Panc1 (cell line): ENCODE measurements around the gene SMOC2. TPM values are rescaled to one million over a fixed set of nuclear protein-coding genes. Genes with fewer than 3 reads are reported as not detected.

Source experiments
- ATAC-seq: fragments of 200-7000 bp; cut with Tn5 transposase; 2 replicates; pipeline ENCODE4 v1.9.1; 2020; ENCODE audit warnings: mild to moderate bottlenecking, moderate library complexity
- BruUV-seq: library from RNA; stranded (reverse); fragments of 400-500 nt; replicated peaks from 2 replicates; lab custom pipeline; 2021; lab: Mats Ljungman, UMichigan
- CTCF ChIA-PET: fragments of 300-600 bp; sonication (Branson Sonifier 250); formaldehyde crosslinking; loops from one replicate; lab custom pipeline; 2022; ENCODE audit warnings: antibody characterized with exemption; lab: Charles Lee
- POLR2A ChIA-PET: fragments of 300-600 bp; sonication (Branson Sonifier 250); formaldehyde crosslinking; loops from one replicate; lab custom pipeline; 2022; ENCODE audit warnings: antibody characterized with exemption; lab: Charles Lee
- DNase-seq: peaks from one replicate; pipeline ENCODE4 v3.0.0-alpha.2; 2010; ENCODE audit warnings: low read depth, low spot score
- H3K27ac ChIP-seq: 2 replicates; pipeline ENCODE4 v1.5.1; 2011; ENCODE audit warnings: mild to moderate bottlenecking, low read length, inconsistent platforms
- H3K27me3 ChIP-seq: fragments of 200-500 bp; sonication (Bioruptor generic); 2 replicates; pipeline ENCODE4 v1.6.0; 2014; ENCODE audit warnings: low read length, inconsistent platforms; ENCODE audit not compliant: control insufficient read depth, insufficient read depth
- H3K36me3 ChIP-seq: fragments of 200-500 bp; sonication (Bioruptor generic); 2 replicates; pipeline ENCODE4 v1.5.1; 2014; ENCODE audit warnings: inconsistent platforms, mild to moderate bottlenecking, low read length, moderate library complexity; ENCODE audit not compliant: control insufficient read depth, insufficient read depth
- H3K4me1 ChIP-seq: 2 replicates; pipeline ENCODE4 v1.5.1; 2011; ENCODE audit warnings: inconsistent platforms, mild to moderate bottlenecking, low read length, moderate library complexity; ENCODE audit not compliant: control insufficient read depth, insufficient read depth
- H3K4me3 ChIP-seq, 2 experiments: 2 replicates each; pipeline ENCODE4 v1.5.1; 2011 to 2012; ENCODE audit warnings: low read depth in 2 of 2, low read length in 2 of 2, mild to moderate bottlenecking in 2 of 2, inconsistent platforms in 1 of 2, moderate library complexity in 1 of 2
- H3K9me3 ChIP-seq: fragments of 200-500 bp; sonication (Bioruptor generic); 2 replicates; pipeline ENCODE4 v1.5.1; 2014; ENCODE audit warnings: low read depth, mild to moderate bottlenecking, inconsistent platforms, low read length, moderate library complexity; ENCODE audit not compliant: control insufficient read depth, insufficient read depth
- CTCF ChIP-seq: fragments of 450-650 bp; IDR thresholded peaks from 2 replicates; pipeline ENCODE4 v1.5.1; 2017; ENCODE audit warnings: mild to moderate bottlenecking
- POLR2AphosphoS5 ChIP-seq: IDR thresholded peaks from 2 replicates; pipeline ENCODE4 v1.6.1; 2012; ENCODE audit warnings: mild to moderate bottlenecking, low read depth, low read length, moderate library complexity
- REST ChIP-seq, 2 experiments: IDR thresholded peaks; 2 replicates each; pipeline ENCODE4 v1.6.1; 2011 to 2012; ENCODE audit warnings: low read depth in 2 of 2, control low read depth in 1 of 2, low read length in 1 of 2, mild to moderate bottlenecking in 1 of 2, moderate library complexity in 1 of 2; ENCODE audit not compliant: insufficient read depth in 1 of 2
- SIN3A ChIP-seq: IDR thresholded peaks from 2 replicates; pipeline ENCODE4 v1.6.1; 2012; ENCODE audit warnings: low read depth, mild to moderate bottlenecking, low read length, moderate library complexity, borderline replicate concordance; ENCODE audit not compliant: insufficient read depth
- TCF7L2 ChIP-seq: IDR thresholded peaks from 2 replicates; pipeline ENCODE4 v1.6.1; 2011; ENCODE audit warnings: mild to moderate bottlenecking, low read depth, low read length, inconsistent platforms
- in situ Hi-C: cut with HindIII; loops from 2 replicates; pipeline ENCODE4 v1.10.0; 2016; ENCODE audit warnings: low sequenced_read_pairs, low pct_unique_long_range_greater_than_20kb
- intact Hi-C: fragments of 100-400 bp; cut with micrococcal nuclease; formaldehyde crosslinking; loops from one replicate; pipeline ENCODE4 v1.10.0; 2022; ENCODE audit not compliant: unreplicated experiment
- total RNA-seq: library from RNA; stranded (reverse); gene quantifications from one replicate; pipeline ENCODE4 v1.2.1, GENCODE V29; 2021; ENCODE audit not compliant: unreplicated experiment

The SMOC2 gene
- total RNA-seq, 1 experiment from 2014 or later = 0.13 TPM

GRCh38 chr6:168589275-168589674 lies 148.3 kb downstream of the SMOC2 start:
- no peak for ATAC-seq
- ChIA-PET POLR2A (no interaction called here), CTCF (no interaction called here)
- intact Hi-C loops = no loop called here
- TF ChIP-seq TCF7L2 (no peak), POLR2AphosphoS5 (no peak), SIN3A (no peak), CTCF (no peak)
- DNase-seq = no peak
- Histone ChIP-seq H3K36me3 (no peaks in the 10 kb centered on the region), H3K27ac (no peak overlapping the region), H3K4me3 (no peak overlapping the region), H3K27me3 (peaks cover 19% of the 10 kb centered on the region), H3K9me3 (no peaks in the 10 kb centered on the region), H3K4me1 (no peaks in the 10 kb centered on the region)
- BruUV-seq = no TSS peak
- in situ Hi-C loops = no loop called here

- ATAC-seq = no peak
- BruUV-seq = no TSS peak
- CTCF ChIA-PET = no interaction called here
Observed at GRCh38 chr6:168590406-168590805, 149.4 kb downstream of the SMOC2 start.

More at GRCh38 chr6:168590406-168590805, 149.4 kb downstream of the SMOC2 start:
- intact Hi-C loops (no loop called here), in situ Hi-C loops (no loop called here)
- Histone ChIP-seq H3K9me3 (no peaks in the 10 kb centered on the region), H3K36me3 (no peaks in the 10 kb centered on the region), H3K27ac (no peak overlapping the region), H3K4me3 (no peak overlapping the region), H3K4me1 (no peaks in the 10 kb centered on the region), H3K27me3 (peaks cover 19% of the 10 kb centered on the region)
- DNase-seq = no peak
- POLR2A ChIA-PET = no interaction called here
- TF ChIP-seq POLR2AphosphoS5 (no peak), SIN3A (no peak), TCF7L2 (no peak), REST (IDR thresholded peaks at IDR 0.05; ENCODE audit: insufficient read depth in 1 of 2, low read depth in 2 of 2, low read length in 1 of 2) (no peak), CTCF (no peak)
